Stimulated activated CD4-positive, alpha-beta T cell treated with anti-CD3 and anti-CD28 coated beads, Interleukin-1b, Interleukin-23, amount 100 ng/mL, for 1 hour (primary cell): ENCODE measurements around the gene ZNF597.
A peak's percentile ranks its signal among the peaks of the same experiment; 100 is the strongest.

Experiments used
- DNase-seq, 2 donors: peaks; one replicate each; pipeline ENCODE4 v3.0.0-alpha.2; 2020; ENCODE audit warnings: low read depth in 2 of 2

ZNF597 gene, protein sequence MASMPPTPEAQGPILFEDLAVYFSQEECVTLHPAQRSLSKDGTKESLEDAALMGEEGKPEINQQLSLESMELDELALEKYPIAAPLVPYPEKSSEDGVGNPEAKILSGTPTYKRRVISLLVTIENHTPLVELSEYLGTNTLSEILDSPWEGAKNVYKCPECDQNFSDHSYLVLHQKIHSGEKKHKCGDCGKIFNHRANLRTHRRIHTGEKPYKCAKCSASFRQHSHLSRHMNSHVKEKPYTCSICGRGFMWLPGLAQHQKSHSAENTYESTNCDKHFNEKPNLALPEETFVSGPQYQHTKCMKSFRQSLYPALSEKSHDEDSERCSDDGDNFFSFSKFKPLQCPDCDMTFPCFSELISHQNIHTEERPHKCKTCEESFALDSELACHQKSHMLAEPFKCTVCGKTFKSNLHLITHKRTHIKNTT

GRCh38 chr16:3443108-3444031 lies at the start of gene ZNF597, which contains the start of gene NAA60:
Gene ZNF597 (minus strand): TSS chr16:3443504. CDS start chr16:3443153, 351 bp downstream.
Gene NAA60 (plus strand): TSS chr16:3443680. CDS start chr16:3476228, 32,548 bp downstream.
- peak; percentile 48 to 49 for DNase-seq

DNA sequence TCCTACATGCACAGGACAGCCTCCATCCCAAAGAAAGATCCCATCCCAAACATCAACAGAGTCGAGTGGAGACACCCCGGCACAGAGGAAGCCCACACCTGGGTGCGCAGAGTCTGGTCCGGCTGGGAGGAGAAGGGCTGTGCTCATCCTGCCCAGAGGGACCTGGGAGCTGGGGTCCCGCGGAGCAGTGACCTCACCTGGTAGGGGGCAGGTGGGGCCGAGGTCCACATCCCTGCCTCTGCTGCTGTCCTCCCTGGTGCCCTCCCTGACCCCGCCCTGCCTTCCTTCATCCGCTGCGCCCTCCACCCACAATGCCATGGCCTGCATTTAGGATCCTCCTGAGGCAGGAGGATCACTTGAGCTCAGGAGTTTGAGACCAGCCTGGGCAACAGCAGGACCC lies 49.1 kb upstream of the ZNF597 start:
- DNase-seq, result no peak

DNA sequence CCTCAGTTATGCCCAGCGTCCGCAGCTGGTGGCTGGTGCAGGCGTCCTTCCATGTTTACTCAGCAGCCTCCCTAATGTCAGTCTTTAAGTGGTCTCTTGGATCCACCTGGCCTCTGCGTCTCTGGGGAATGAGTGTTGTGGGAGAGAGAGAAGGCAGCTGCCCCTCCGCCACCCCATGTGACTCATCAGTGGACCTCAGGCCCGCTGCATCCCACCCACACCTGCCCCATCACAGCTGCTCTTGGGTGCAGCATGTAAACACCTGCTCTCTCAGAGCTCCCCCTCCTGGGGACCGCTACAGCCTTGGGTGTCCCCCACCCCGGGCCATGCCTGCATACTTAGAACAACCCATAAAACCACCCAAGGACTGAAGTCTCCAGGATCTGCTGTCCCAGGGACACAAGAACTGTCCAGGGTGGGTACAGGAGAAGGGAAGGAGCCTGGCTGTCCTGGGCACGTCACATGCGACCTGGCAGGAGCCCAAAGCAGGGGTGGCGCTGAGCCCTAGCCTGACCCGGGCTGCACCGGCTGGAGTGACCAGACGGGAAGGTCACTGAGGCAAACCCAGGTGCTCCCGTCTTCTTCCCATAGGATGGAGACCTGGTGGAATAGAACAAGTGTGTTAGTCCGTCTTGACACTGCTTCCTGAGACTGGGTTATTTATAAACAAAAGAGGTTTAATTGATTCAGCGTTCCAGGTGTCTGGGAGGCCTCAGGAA lies 47.8 kb upstream of the ZNF597 start:
- no peak for DNase-seq

- DNase-seq, result no peak
Measured at GRCh38 chr16:3488801-3489200, 45.5 kb upstream of the ZNF597 start.

GRCh38 chr16:3487521-3488410 lies 44.5 kb upstream of the ZNF597 start:
- no peak for DNase-seq

- DNase-seq, result no peak
Measured at GRCh38 chr16:3486506-3487215, 43.4 kb upstream of the ZNF597 start.

GRCh38 chr16:3485821-3486505 lies 42.7 kb upstream of the ZNF597 start:
- no peak for DNase-seq

- no peak for DNase-seq
Measured at GRCh38 chr16:3485097-3485745, 41.9 kb upstream of the ZNF597 start.

DNA sequence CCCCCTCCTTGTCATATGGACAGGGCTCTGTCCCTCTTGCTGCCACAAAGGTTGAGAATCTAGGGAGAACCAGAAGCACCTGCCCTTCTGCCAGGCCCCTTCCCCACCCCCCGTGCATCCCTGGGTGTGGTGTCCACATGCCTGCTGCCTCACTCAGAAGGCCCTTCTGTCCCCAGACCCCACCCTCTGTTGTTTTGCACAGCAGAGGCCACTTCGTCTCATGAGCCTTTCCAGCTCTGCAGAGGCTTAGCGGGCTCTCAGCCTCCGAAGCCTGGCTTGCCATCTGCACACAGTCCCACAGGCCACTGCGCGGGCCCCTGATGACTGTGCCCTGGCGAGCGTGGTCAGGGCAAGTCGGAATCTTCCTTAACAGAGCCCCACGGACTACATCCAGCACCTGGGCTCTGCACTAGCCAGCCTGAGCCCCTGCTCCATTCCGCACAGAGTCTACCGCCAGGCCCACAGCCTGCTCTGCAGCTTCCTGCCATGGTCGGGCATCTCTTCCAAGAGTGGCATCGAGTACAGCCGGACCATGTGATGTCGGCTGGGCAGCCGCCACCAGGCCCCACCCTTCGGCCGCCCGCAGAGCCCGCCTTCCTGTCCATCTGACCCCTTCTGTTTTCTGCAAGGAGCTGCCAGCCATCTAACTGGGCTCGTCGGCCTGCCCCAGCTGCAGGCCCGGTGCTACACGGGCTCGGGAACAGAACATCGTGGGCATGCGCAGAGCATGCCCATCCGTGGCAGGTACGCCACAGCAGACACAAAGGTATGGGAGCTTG lies 41.2 kb upstream of the ZNF597 start:
- no peak for DNase-seq

- no peak for DNase-seq
Measured at GRCh38 chr16:3482659-3483241, 39.4 kb upstream of the ZNF597 start.

- DNase-seq, result no peak
Measured at GRCh38 chr16:3481696-3482658, 38.7 kb upstream of the ZNF597 start.

- no peak for DNase-seq
Measured at GRCh38 chr16:3480901-3481695, 37.8 kb upstream of the ZNF597 start.

GRCh38 chr16:3479654-3480216 lies 36.4 kb upstream of the ZNF597 start:
- no peak for DNase-seq

- no peak for DNase-seq
Measured at GRCh38 chr16:3478242-3478925, 35.1 kb upstream of the ZNF597 start.

GRCh38 chr16:3476409-3476808 lies 33.1 kb upstream of the ZNF597 start:
- no peak for DNase-seq
